HuH-7.5 (cell line): Measurements from ENCODE around the gene DCD.
"Not testable (repeated sequence)": the region's sequence is repeated elsewhere in the genome, so short reads cannot be mapped to it uniquely, and the experiment has no call there.

Experiments used
- DNase-seq: peaks from one replicate; pipeline ENCODE4 v3.0.0; 2011; ENCODE audit warnings: low spot score

The DCD gene

GRCh38 chr12:54653025-54653424, 4.9 kb upstream of the DCD start:
- no peak for DNase-seq

GRCh38 chr12:54650889-54651288, 2.7 kb upstream of the DCD start:
- no peak for DNase-seq

GRCh38 chr12:54650409-54650808, 2.2 kb upstream of the DCD start:
- DNase-seq = no peak

- no peak for DNase-seq
Measured at GRCh38 chr12:54649825-54650224, 1.7 kb upstream of the DCD start.

- DNase-seq = no peak
Measured at GRCh38 chr12:54641554-54641953, 6.6 kb downstream of the DCD start.

GRCh38 chr12:54641089-54641488, 7.1 kb downstream of the DCD start:
- no peak for DNase-seq

- not testable (repeated sequence) for DNase-seq
Measured at GRCh38 chr12:54639112-54639511, 9.1 kb downstream of the DCD start.

GRCh38 chr12:54634795-54635194, 13.4 kb downstream of the DCD start, which contains the start of gene LACRT:
Gene LACRT (minus strand): TSS chr12:54634895. CDS start chr12:54634841, 54 bp downstream.
- no peak for DNase-seq

- no peak for DNase-seq
Measured at GRCh38 chr12:54631988-54632728, 16.0 kb downstream of the DCD start.

GRCh38 chr12:54631551-54631950, 16.6 kb downstream of the DCD start:
- DNase-seq = no peak

GRCh38 chr12:54629925-54630324, 18.2 kb downstream of the DCD start:
- DNase-seq = no peak

- DNase-seq = no peak
Measured at GRCh38 chr12:54628186-54628846, 19.8 kb downstream of the DCD start.

- DNase-seq = no peak
Measured at GRCh38 chr12:54627304-54627703, 20.9 kb downstream of the DCD start.

- no peak for DNase-seq
Measured at GRCh38 chr12:54625598-54625997, 22.6 kb downstream of the DCD start.

GRCh38 chr12:54624315-54625279, 23.6 kb downstream of the DCD start:
- no peak for DNase-seq

- DNase-seq = no peak
Measured at GRCh38 chr12:54622463-54623183, 25.5 kb downstream of the DCD start.

- no peak for DNase-seq
Measured at GRCh38 chr12:54616933-54617680, 31.1 kb downstream of the DCD start.

GRCh38 chr12:54612225-54612750, 35.9 kb downstream of the DCD start:
- DNase-seq = no peak

GRCh38 chr12:54611715-54612149, 36.4 kb downstream of the DCD start:
- no peak for DNase-seq

- DNase-seq = no peak
Measured at GRCh38 chr12:54608769-54609168, 39.4 kb downstream of the DCD start.

- no peak for DNase-seq
Measured at GRCh38 chr12:54608156-54608555, 40.0 kb downstream of the DCD start.
